GM18519 (cell line): ENCODE data around the gene GLDN.

Experiments used
- ATAC-seq: cut with Tn5 transposase; IDR thresholded peaks from one replicate; pipeline ENCODE4 v1.9.1; 2021; ENCODE audit warnings: mild to moderate bottlenecking, moderate library complexity; ENCODE audit not compliant: unreplicated experiment, low FRiP score

Gene GLDN

DNA sequence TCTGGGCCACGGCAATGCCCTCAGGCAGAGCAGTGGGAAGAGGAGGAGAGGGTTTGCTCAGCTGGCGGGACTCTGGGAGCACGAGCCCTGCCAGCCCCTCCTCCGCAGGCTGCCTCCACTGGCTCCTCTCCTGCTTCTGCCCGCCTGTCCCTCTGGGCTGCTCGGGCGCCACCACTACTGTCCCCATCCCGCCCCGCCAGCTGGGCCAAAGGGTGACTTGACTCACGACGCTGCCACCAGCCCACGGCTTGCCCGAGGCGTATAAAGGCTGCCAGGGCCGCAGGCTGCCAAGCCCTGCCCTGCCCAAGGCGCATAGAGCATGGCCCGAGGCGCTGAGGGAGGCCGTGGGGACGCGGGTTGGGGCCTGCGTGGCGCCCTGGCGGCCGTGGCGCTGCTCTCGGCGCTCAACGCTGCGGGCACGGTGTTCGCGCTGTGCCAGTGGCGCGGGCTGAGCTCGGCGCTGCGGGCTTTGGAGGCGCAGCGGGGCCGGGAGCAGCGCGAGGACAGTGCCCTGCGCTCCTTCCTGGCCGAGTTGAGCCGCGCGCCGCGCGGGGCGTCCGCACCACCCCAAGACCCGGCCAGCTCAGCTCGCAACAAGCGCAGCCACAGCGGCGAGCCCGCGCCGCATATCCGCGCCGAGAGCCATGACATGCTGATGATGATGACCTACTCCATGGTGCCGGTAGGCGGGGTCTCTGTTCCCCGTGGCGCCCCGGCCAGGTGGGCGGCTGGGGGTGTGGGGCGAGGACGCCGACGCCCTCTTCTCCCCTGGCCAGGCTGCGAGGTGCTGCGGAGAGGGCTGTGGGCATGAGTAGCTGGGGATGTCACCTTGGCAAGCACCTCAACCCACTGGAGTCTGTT lies at the start of gene GLDN:
Gene GLDN (plus strand): TSS at position 290 of the 861 bp plus-strand sequence. CDS start 30 bp downstream, at position 320.
- ATAC-seq, result no peak

GRCh38 chr15:51298620-51299019 lies 42.8 kb upstream of the GLDN start:
- no peak for ATAC-seq

GRCh38 chr15:51299187-51300015 lies 42.1 kb upstream of the GLDN start:
- ATAC-seq, result no peak

GRCh38 chr15:51302480-51302879 lies 39.0 kb upstream of the GLDN start:
- no peak for ATAC-seq

GRCh38 chr15:51303462-51303980 lies 37.9 kb upstream of the GLDN start:
- ATAC-seq, result no peak

DNA sequence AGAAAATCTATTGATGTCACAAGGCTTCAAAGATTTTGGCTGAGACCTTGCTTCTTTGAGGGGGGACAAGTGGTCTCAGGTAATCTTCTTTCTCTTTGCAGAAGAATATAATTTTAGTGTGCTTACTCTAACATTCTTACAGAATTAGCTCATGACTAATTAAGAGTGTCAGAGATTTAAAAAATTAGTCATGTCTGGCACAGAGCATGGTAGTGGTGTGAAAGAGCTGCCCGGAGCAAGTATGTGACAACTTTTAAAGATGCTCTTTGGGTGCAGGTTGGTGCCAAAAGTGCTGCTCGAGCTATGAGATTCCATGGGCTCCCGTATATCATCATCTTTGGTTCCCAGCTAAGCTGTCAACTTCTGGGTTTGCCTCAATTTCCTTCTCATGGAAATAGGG lies 34.1 kb upstream of the GLDN start:
- no peak for ATAC-seq

DNA sequence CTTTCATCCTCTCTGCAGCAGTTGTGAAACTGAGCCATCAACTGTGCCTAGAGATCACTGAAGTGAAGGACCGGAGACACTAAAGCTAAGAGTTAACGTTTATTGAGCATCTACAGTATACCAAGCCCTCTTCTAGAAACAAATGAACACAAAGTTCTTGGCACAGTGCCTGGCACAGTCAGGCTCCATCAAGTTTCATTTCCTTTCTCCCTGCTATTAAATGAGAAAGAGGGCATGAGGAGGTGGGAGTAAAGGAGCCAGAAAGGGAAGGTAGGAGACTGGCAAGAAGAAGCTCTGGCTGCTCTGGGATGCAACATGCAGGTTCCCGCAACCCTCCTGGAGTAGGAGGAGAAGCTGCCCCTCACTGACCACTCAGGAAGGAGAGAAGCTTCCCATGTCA lies 33.6 kb upstream of the GLDN start:
- no peak for ATAC-seq

DNA sequence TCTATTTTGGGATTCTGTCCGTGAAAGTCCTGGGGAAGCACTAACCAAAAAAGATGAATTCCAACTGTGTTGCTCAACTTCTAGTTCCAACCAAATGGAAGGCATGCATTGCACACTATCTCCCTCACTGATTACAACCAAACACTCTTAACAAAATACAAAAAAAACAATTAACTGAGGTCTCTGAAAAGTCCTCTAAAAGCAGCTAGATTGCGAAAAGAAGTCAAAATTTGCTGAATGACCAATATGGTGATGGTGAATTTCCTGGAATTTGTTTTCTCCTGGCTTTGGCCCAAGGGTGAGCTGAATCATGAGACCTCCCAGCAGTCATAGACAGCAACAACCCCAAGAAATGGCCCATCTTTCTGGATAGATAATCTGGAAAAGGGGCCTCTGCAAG lies 31.4 kb upstream of the GLDN start:
- no peak for ATAC-seq

GRCh38 chr15:51311510-51311909 lies 29.9 kb upstream of the GLDN start:
- ATAC-seq, result no peak

GRCh38 chr15:51312166-51313073 lies 29.0 kb upstream of the GLDN start:
- no peak for ATAC-seq

DNA sequence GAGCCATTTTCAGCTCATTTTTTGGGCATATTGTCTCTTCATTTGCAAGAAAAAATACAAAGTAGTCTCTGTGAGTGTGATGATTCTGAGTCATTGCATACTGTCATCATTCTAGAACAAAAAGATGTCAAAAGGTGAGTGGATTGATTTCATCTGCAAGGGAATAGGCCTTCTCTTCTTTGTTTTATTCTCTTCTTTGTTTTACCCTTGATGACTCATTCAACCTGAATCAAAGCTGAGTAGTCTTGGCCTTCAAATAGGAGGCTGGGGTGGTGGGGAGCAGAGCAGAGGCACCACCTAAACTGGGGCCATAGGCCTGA lies 28.4 kb upstream of the GLDN start:
- no peak for ATAC-seq

DNA sequence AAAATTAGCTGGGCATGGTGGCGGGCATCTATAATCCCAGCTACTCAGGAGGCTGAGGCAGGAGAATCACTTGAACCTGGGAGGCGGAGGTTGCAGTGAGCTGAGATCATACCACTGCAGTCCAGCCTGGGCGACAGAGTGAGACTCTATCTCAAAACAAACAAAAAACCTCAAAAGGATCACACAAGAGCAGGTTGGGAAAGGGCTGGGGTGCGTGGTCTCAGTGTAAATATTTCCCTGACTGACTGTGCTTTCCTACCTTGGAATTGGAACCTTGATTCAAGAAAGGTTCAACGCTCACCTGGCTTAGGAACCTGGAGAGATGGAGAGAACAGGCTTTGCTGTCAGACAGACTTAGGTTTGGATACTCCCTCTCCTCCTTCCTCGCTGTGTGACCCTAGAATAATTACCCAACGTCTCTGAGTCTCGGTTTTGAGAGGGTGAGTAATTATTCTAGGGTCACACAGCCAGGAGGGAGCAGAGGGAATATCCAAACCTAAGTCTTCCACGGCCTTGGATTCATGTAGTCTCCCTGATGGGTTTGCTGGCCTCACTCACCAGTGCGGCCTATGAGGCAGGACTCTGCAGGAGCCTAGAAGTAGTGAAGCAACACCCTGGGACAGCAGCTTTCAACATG lies 27.7 kb upstream of the GLDN start:
- ATAC-seq, result no peak

- ATAC-seq, result no peak
Observed at GRCh38 chr15:51314391-51315337, 26.8 kb upstream of the GLDN start.

GRCh38 chr15:51315726-51316125 lies 25.7 kb upstream of the GLDN start:
- no peak for ATAC-seq

DNA sequence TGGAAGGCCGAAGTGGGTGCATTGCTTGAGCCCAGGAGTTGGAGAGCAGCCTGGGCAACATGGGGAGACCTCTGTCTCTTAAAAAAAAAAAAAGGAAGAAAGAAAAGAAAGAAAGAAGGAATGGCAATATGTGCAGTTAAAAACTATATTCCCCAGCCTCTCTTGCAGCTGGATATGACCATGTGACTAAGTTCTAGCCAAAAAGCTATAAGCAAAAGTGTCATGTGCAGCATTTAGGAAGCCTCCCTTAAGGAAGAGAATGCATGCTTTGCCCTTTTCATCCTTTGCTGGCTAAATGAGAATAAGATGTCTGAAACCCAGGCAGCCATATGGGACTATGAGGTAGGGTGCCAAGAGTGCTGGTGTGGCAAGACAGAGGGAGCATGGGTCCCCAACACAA lies 24.8 kb upstream of the GLDN start:
- no peak for ATAC-seq

GRCh38 chr15:51318382-51319150 lies 22.9 kb upstream of the GLDN start:
- no peak for ATAC-seq

- no peak for ATAC-seq
Observed at GRCh38 chr15:51319539-51319938, 21.9 kb upstream of the GLDN start.

DNA sequence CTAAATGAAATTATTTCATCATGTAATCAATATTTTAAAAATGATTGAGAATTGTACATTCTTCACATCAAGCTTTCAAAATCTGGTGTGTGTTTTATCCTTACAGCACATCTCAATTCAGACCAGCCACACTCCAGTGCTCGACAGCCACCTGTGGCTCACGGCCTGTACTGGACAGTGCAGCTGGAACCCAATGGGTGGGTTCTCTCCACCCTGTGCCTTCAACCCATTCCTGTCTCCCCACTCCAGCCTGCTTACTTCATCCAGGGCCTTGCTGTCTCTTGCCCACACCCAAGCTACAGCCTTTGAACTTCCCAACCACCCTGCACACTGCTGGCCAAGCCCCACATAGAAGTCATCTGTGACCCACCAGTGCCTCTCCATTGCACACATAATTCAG lies 20.6 kb upstream of the GLDN start:
- no peak for ATAC-seq
